HCT116 (cell line): ENCODE results near the gene BORCS8. TPM values are rescaled to one million over a fixed set of nuclear protein-coding genes. Genes with fewer than 3 reads are reported as not detected.

Source experiments
- ATAC-seq: fragments of 200-7000 bp; cut with Tn5 transposase; 2 replicates; pipeline ENCODE4 v1.9.1; 2020; ENCODE audit warnings: mild to moderate bottlenecking, moderate library complexity
- BruUV-seq: library from RNA; stranded (reverse); fragments of 400-500 nt; replicated peaks from 2 replicates; lab custom pipeline; 2021; lab: Mats Ljungman, UMichigan
- CTCF ChIA-PET: fragments of 300-600 bp; sonication (Branson Sonifier 250); formaldehyde crosslinking; loops from one replicate; lab custom pipeline; 2021; ENCODE audit warnings: antibody characterized with exemption; lab: Charles Lee
- POLR2A ChIA-PET: fragments of 300-600, 350-600 bp; sonication (Branson Sonifier 250); formaldehyde crosslinking; loops from one replicate; lab custom pipeline; 2021; ENCODE audit warnings: antibody characterized with exemption; lab: Charles Lee
- RAD21 ChIA-PET, 2 experiments: fragments of 300-600 bp; sonication (Branson Sonifier 250); formaldehyde crosslinking; loops; one replicate each; lab custom pipeline; 2023; ENCODE audit warnings: low total read pairs in 2 of 2; ENCODE audit not compliant: uncharacterized antibody in 2 of 2, unreplicated experiment in 2 of 2, low non-redundant PET in 1 of 2; lab: Charles Lee
- DNase-seq: peaks from one replicate; pipeline ENCODE4 v3.0.0-alpha.2; 2010; ENCODE audit warnings: low read depth, low spot score
- H2AFZ ChIP-seq: fragments of 200-600 bp; shearing (Covaris generic), sonication (generic); 2 replicates; pipeline ENCODE4 v1.6.1; 2017; ENCODE audit warnings: low read depth, mixed run types, mixed read lengths, antibody characterized with exemption, low read length; ENCODE audit not compliant: poor library complexity, severe bottlenecking
- H3K27ac ChIP-seq: 2 replicates; pipeline ENCODE4 v1.5.1; 2012; ENCODE audit warnings: low read depth, low read length
- H3K27me3 ChIP-seq: fragments of 200-600 bp; sonication (generic); 2 replicates; pipeline ENCODE4 v1.6.1; 2016; ENCODE audit warnings: mixed run types, low read length, mixed read lengths; ENCODE audit not compliant: insufficient read depth
- H3K36me3 ChIP-seq, 2 experiments: fragments of 200-500 bp in 1 of 2; fragments of 200-600 bp in 1 of 2; sonication (Bioruptor generic) in 1 of 2; sonication (generic) in 1 of 2; 2 replicates each; pipeline versions ENCODE4 v1.5.1 to v1.6.1; 2014 to 2016; ENCODE audit warnings: low read length in 2 of 2, inconsistent platforms in 1 of 2, mixed read lengths in 1 of 2, mixed run types in 1 of 2; ENCODE audit not compliant: insufficient read depth in 2 of 2, control insufficient read depth in 1 of 2
- H3K4me1 ChIP-seq, 2 experiments: fragments of 200-600 bp in 1 of 2; sonication (generic) in 1 of 2; 2 replicates each; pipeline versions ENCODE4 v1.5.1 to v1.6.1; 2012 to 2017; ENCODE audit warnings: low read length in 2 of 2, inconsistent platforms in 1 of 2, mild to moderate bottlenecking in 1 of 2, mixed read lengths in 1 of 2, mixed run types in 1 of 2, moderate library complexity in 1 of 2; ENCODE audit not compliant: insufficient read depth in 2 of 2, control insufficient read depth in 1 of 2
- H3K4me2 ChIP-seq: fragments of 200-600 bp; sonication (generic); 2 replicates; pipeline ENCODE4 v1.6.1; 2017; ENCODE audit warnings: mixed run types, low read length, mixed read lengths
- H3K4me3 ChIP-seq, 2 experiments: fragments of 200-600 bp in 1 of 2; sonication (generic) in 1 of 2; replicated peaks in 1 of 2; 2 replicates each; pipeline ENCODE4 v1.5.1; 2011 to 2016; ENCODE audit warnings: low read length in 2 of 2, control low read depth in 1 of 2, low read depth in 1 of 2, mild to moderate bottlenecking in 1 of 2, mixed read lengths in 1 of 2, mixed run types in 1 of 2
- H3K79me2 ChIP-seq: fragments of 200-600 bp; sonication (generic); 2 replicates; pipeline ENCODE4 v1.6.1; 2017; ENCODE audit warnings: mild to moderate bottlenecking, mixed run types, low read length, moderate library complexity, mixed read lengths; ENCODE audit not compliant: insufficient read depth
- H3K9ac ChIP-seq: fragments of 200-600 bp; sonication (generic); 2 replicates; pipeline ENCODE4 v1.6.1; 2016; ENCODE audit warnings: low read length, mixed read lengths
- H3K9me2 ChIP-seq: fragments of 200-600 bp; sonication (generic), shearing (Covaris generic); 2 replicates; pipeline ENCODE4 v1.6.1; 2017; ENCODE audit warnings: mixed run types, mild to moderate bottlenecking, moderate library complexity; ENCODE audit not compliant: insufficient read depth
- H3K9me3 ChIP-seq, 2 experiments: fragments of 200-500 bp in 1 of 2; fragments of 200-600 bp in 1 of 2; sonication (Bioruptor generic) in 1 of 2; sonication (generic) in 1 of 2; 2 replicates each; pipeline ENCODE4 v1.6.1; 2014 to 2017; ENCODE audit warnings: low read length in 2 of 2, mixed read lengths in 2 of 2, inconsistent platforms in 1 of 2, low read depth in 1 of 2, mild to moderate bottlenecking in 1 of 2, mixed run types in 1 of 2, moderate library complexity in 1 of 2; ENCODE audit not compliant: control insufficient read depth in 1 of 2, insufficient read depth in 1 of 2
- H4K20me1 ChIP-seq: fragments of 200-600 bp; sonication (generic), shearing (Covaris generic); 2 replicates; pipeline ENCODE4 v1.6.1; 2017; ENCODE audit warnings: mixed run types, mild to moderate bottlenecking, moderate library complexity; ENCODE audit not compliant: insufficient read depth
- EGR1 ChIP-seq: IDR thresholded peaks from 2 replicates; pipeline ENCODE4 v1.6.1; 2012; ENCODE audit warnings: low read depth
- EZH2 ChIP-seq: fragments of 200-600 bp; sonication (generic); IDR thresholded peaks from 2 replicates; pipeline ENCODE4 v1.6.1; 2017; ENCODE audit warnings: antibody characterized with exemption, mixed run types
- EZH2phosphoT487 ChIP-seq: fragments of 200-600 bp; IDR thresholded peaks from 2 replicates; pipeline ENCODE4 v1.6.1; 2018; ENCODE audit warnings: antibody characterized with exemption, borderline replicate concordance
- FOSL1 ChIP-seq: IDR thresholded peaks from 2 replicates; pipeline ENCODE4 v1.6.1; 2012; ENCODE audit warnings: low read depth
- MAX ChIP-seq: IDR thresholded peaks from 2 replicates; pipeline ENCODE4 v1.6.1; 2012
- POLR2A ChIP-seq: IDR thresholded peaks from 2 replicates; pipeline ENCODE4 v1.7.0; 2011; ENCODE audit warnings: borderline replicate concordance; ENCODE audit not compliant: insufficient read depth, insufficient read length; ENCODE audit errors: extremely low read depth
- POLR2AphosphoS5 ChIP-seq: IDR thresholded peaks from 2 replicates; pipeline ENCODE4 v1.6.1; 2011; ENCODE audit warnings: mild to moderate bottlenecking, low read depth, low read length, moderate library complexity
- REST ChIP-seq: IDR thresholded peaks from 2 replicates; pipeline ENCODE4 v1.6.1; 2012; ENCODE audit warnings: low read depth
- SIN3A ChIP-seq: IDR thresholded peaks from 2 replicates; pipeline ENCODE4 v1.6.1; 2012; ENCODE audit warnings: low read depth
- SP1 ChIP-seq: IDR thresholded peaks from 2 replicates; pipeline ENCODE4 v1.6.1; 2012; ENCODE audit warnings: low read depth
- TCF7L2 ChIP-seq: IDR thresholded peaks from 2 replicates; pipeline ENCODE4 v1.7.0; 2011; ENCODE audit warnings: borderline replicate concordance, inconsistent platforms; ENCODE audit not compliant: insufficient read depth, insufficient read length; ENCODE audit errors: extremely low read depth
- ZBTB33 ChIP-seq: IDR thresholded peaks from 2 replicates; pipeline ENCODE4 v1.6.1; 2011; ENCODE audit warnings: mild to moderate bottlenecking, low read length, moderate library complexity; ENCODE audit not compliant: insufficient replicate concordance; ENCODE audit errors: extremely low read depth
- ZNF274 ChIP-seq: fragments of 200-500 bp; sonication (Bioruptor generic); IDR thresholded peaks from 2 replicates; pipeline ENCODE4 v1.6.1; 2014; ENCODE audit warnings: mild to moderate bottlenecking, low read depth, low read length, inconsistent platforms
- intact Hi-C: fragments of 100-400 bp; cut with micrococcal nuclease; formaldehyde crosslinking; loops from 2 replicates; pipeline ENCODE4 v1.10.0; 2022
- total RNA-seq: library from RNA; stranded (reverse); gene quantifications from one replicate; pipeline ENCODE4 v1.2.1, GENCODE V29; 2021; ENCODE audit not compliant: unreplicated experiment
- TF ChIP-seq, protein P1 (sequence below): IDR thresholded peaks from 2 replicates; pipeline ENCODE4 v1.6.1; 2012

BORCS8 gene
- total RNA-seq, 1 experiment from 2014 or later = 17.1 TPM

- TF ChIP-seq MAX (peak; percentile 84), ZNF274 (no peak)
- TF ChIP-seq, protein P1, sequence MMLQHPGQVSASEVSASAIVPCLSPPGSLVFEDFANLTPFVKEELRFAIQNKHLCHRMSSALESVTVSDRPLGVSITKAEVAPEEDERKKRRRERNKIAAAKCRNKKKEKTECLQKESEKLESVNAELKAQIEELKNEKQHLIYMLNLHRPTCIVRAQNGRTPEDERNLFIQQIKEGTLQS = no peak
Measured at GRCh38 chr19:19203012-19203856, 11.3 kb upstream of the BORCS8 start, which contains the start of gene NR2C2AP (continued).

DNA sequence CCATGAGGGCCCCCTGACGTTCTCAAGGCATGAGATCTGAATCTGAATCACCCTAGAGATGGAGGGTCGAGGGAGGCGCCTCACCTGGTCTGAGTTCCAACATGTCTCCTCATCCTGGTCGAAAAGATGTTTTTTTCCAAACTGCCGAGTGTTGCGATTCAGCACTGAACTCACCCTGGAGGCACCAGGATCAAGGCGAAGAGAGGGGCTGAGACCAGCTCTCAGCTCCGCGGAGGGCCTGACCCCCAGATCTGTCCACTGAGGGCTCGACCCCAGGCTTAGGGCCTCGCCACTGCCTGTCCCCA is 10.7 kb upstream of the BORCS8 start:
- no peaks in the 10 kb centered on the region for H3K9me2 ChIP-seq
- peak overlapping the region; percentile 96 for H3K4me2 ChIP-seq
- H3K9ac ChIP-seq = peak overlapping the region; percentile 97
- H3K4me3 ChIP-seq = peak overlapping the region; percentile 78 to 96
- RAD21 ChIA-PET = no interaction called here
- intact Hi-C loops = loop anchor here (1.0 kb wide), 1 partner anchor 10 kb away; the partner anchor contains the start of genes BORCS8 and RFXANK
- H3K27me3 ChIP-seq = no peaks in the 10 kb centered on the region
- no peaks in the 10 kb centered on the region for H3K9me3 ChIP-seq
- peak overlapping the region; percentile 75 for H3K27ac ChIP-seq
- no peak overlapping the region for H2AFZ ChIP-seq
- CTCF ChIA-PET = no interaction called here
- DNase-seq = no peak
- peaks cover 22% of the 10 kb centered on the region for H3K79me2 ChIP-seq
- no TSS peak for BruUV-seq
- POLR2A ChIA-PET = interaction anchor here (0.7 to 1.6 kb wide), 4 partner anchors 9 to 29 kb away, joined by 3 to 15 read pairs (median 4); partner anchors contain the start of genes BORCS8 and RFXANK
- peaks cover 10 to 32% of the 10 kb centered on the region in 2 experiments; a peak in 3 of 4 replicates for H3K4me1 ChIP-seq
- ATAC-seq = peak; percentile 10; the same call in 1 of the 2 replicates
- no peaks in the 10 kb centered on the region for H4K20me1 ChIP-seq
- H3K36me3 ChIP-seq = peaks cover 6 to 8% of the 10 kb centered on the region in 2 experiments; a peak in 2 of 4 replicates
- TF ChIP-seq ZNF274 (no peak), REST (no peak), POLR2A (no peak), POLR2AphosphoS5 (no peak), SIN3A (no peak), TCF7L2 (no peak), EZH2 (no peak), MAX (no peak), EZH2phosphoT487 (no peak), ZBTB33 (no peak), EGR1 (no peak), FOSL1 (no peak), SP1 (no peak)
- TF ChIP-seq, protein P1 = no peak
